HG03342 (cell line): ENCODE measurements around the gene CHST15.

Experiments used
- ATAC-seq: cut with Tn5 transposase; IDR thresholded peaks from one replicate; pipeline ENCODE4 v1.9.1; 2021; ENCODE audit warnings: mild to moderate bottlenecking, moderate library complexity; ENCODE audit not compliant: unreplicated experiment

CHST15 gene, protein sequence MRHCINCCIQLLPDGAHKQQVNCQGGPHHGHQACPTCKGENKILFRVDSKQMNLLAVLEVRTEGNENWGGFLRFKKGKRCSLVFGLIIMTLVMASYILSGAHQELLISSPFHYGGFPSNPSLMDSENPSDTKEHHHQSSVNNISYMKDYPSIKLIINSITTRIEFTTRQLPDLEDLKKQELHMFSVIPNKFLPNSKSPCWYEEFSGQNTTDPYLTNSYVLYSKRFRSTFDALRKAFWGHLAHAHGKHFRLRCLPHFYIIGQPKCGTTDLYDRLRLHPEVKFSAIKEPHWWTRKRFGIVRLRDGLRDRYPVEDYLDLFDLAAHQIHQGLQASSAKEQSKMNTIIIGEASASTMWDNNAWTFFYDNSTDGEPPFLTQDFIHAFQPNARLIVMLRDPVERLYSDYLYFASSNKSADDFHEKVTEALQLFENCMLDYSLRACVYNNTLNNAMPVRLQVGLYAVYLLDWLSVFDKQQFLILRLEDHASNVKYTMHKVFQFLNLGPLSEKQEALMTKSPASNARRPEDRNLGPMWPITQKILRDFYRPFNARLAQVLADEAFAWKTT

DNA sequence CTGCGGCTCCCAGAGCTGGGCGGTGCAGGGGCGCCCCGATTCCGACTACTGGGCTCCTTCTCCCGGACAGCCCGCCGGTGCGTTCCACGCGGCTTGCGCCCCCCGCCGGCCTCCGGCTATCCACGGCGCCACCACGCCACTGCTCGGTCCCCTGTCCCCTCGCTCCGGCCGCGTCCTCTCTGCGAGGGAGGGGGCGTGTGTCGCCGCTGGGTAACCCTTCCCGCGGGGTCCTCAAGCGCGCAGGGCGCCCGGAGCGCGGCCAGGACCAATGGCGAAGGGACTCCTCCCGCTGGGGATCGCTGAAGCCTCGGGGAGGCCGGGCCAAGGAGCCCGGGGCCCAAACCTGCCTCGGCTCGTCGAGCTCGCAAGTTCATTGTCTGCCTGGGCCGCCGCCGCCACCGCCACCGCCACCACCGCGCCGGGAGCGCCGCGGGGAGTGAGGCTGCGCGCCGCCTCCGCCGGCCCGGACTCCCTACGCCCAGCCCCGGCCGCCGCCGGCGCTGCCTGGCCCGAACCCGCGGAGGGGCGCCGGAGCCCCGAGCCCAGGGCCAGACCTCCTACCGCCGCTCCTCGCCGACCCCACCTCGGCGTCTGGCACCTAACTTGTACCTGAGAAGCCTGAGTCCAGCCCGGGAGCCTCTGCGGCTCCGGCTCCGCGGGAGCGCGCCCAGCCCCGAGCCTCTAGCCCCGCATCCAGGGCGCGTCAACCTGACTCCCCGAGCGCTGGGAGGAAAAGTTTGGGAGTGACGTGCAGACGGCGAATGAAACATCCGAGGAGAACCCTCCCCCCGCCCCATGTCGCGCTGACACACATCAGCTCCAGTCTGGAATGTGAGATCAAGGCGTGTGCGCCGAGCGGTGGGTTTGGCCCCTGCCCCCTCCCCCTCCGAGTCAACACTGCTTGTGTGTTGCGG, at the start of gene CHST15:
Gene CHST15, minus strand, starts transcription at position 739 of the 914 bp plus-strand sequence. CDS start 47,386 bp downstream, outside the sequence.
- ATAC-seq: no peak

DNA sequence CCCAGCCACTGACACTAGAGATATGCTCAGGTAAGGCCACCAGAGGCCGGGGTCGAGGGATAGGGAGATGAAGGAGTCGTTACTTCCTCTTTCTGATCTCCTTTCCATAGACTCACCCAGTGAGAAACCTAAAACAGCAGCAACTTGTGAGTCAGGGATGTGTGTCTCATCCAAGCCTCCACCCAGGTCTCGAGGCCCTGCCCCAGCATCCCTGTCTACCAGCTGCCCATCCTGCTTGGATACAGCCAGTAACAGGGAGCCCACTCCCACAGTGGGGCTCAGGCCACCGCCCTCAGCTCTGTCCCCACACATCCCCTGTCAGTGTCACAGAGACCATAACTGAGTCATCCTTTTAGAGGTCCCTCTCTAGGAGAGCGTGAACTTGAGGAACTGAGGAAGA, 49.6 kb upstream of the CHST15 start:
- no peak for ATAC-seq

DNA sequence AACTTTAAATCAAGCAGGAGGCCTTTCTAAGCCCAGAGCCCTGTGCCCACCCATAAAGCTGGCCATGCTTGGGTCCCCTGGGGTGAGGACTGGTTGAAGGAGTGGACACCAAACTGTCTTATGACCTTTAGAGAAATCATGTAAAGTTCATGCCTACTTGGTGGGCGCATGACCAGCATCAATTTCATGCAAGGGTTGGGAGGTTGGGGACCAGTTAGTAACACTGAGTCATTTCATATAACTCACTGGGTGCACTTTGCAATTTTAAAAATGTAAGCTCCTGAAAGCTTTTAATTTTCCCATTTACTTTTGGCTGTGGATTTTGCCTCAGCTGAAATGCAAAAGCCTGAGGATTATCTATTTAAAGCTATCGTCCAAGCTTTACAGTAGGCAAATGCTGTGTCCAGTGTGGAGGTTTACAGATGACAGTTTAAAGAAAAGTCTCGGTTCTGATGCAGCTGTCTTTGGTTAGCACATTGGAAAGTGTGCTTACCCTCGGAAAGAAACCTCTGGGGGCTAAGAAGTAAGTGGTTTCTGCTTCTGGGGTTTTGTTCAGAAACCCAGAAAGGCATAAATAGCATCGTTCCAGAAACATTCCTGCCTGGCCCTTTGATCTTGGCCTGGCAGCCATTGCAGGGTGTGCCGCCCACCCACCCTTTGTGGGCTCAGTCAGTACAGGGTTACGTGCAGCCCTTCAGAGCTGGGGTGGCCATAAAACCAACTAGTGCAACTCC, 48.8 kb upstream of the CHST15 start:
- ATAC-seq: no peak

DNA sequence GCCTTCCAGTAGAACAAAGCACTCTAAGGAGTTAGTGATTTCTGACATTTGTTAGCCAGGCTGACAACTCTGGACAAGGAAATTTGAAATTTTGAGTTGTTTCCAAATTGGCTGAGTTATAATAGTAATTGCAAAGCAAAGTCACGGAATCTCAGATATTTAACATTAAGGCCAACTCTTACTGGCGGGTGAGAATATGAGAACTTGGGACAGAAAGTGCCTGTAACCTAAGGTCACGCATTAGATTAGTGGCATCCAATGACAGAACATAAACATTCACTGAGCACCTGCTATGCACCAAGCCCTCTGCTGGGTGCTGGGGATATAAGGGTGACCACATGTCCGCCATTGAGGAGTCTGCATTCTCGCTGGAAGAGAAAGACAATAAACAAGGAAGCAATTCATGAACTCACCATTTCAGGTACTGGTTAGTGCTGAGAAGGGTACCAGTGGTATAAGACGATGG, 45.5 kb upstream of the CHST15 start:
- ATAC-seq: no peak

DNA sequence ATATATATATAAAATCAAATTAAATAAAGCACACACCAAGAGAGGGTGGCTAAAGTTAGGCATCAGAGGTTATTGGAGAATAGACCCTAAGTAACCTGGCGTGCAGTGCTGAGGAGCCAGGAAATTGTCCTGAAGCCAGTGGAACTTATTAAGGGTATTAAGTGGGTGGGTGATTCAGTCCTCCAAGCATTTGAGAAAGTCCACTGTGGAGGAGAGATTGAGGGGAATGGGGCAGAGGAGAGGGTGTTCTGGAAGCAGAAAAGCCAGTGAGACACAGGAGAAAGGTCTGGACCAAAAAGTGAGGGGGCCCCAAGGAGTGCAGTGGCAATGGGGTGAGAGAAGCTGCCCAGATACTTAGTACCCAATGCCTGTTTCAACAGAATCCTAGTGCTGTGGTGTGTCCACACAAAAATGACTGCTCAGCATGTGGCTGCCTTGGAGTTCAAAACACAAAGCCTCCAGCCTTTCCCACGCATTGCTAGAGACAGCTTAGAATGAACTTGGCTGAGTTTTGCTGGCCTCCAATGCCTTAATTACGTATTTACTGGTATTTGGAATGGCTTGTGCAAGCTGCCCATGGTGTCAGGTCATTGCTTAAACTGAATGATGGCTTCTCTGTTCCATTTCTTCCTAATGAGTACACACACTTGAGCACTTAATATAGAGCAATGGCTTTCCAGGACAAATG, 44.9 kb upstream of the CHST15 start:
- ATAC-seq: no peak

DNA sequence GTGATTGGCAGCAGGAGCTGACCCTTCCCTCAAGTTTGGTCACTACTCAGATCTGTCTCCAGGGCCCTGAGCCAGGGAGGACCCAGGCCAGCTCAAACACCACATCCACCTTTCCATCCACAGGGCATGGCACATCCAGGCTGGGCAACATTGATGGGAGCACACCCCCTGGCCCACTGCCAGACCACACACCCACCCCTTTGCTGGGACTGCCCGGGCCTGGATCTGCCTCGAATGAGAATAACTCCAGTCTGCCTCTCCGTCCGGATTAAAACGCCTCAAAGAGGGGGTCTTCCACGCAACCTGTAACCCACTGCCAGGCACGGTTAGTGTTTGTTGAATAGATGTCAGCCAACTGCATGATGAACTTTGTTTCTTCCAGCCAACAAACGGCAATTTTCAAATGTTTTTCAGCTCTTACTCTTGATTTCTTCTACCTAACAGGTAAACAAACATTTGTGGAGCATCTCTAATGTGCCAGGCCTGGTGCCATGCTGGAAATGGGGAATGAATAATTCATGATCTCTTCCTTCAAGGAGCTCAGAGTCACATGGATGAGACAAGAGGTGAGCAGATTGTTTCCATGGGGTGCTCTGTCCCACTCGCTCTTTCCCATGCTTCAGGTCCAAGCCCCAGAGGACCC, 41.0 kb upstream of the CHST15 start:
- no peak for ATAC-seq

DNA sequence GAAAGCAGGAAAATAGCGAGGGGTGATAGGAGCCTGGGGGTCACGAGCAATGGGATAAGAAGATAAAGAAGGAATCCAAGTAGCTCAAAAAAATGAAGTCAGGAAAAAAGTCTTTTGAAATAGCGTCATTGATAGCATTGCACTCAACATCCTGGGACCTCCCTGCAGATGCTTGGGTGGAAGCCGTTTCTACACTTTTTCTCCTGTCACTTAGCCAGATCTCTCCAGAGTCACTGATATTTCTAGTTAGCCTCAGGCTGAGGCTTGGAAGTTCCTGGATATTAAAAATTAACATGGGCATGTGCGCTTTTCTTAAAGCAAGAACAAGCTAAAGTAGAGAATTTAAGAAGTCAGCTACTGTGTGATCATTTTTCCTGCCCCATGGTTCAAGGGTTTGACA, 39.5 kb upstream of the CHST15 start:
- no peak for ATAC-seq

DNA sequence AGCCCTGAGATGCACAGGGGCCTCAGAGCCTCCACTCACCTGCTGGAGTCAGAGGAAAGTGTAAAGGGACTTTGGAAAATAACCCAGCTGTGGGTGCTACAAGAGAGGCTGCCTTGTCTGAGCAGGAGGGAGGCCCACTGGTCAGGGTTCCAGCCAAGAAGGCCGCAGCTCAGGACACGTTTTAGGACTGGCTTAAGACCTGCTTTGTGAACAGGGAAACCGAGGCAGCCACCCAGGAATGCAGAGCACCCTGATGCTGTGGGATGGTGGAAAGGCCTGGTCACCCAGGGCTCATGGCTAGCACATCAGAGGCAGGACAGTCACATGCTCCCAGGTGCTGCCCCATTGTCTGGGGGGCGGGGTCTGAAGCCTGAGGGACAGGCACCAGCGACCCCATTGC, 38.9 kb upstream of the CHST15 start:
- no peak for ATAC-seq

DNA sequence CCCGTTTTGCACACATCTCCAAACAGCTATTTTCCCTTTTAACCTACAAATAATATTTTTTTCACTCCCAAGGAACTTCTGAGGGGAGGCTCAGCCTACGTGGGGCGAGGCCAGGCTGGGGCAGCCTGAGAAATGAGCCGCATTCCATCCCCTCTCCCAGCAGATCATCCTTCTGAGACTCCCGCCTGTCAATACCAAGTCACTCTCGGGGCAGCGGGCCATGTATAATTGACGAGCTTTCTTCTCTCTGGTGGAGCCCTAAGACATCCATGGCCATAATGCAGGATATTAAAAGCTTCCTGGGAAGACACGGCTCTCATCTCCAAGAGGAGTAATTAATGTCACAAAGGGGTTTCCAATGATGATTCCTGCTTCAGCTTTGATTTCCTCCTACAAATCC, 37.8 kb upstream of the CHST15 start:
- ATAC-seq: no peak

DNA sequence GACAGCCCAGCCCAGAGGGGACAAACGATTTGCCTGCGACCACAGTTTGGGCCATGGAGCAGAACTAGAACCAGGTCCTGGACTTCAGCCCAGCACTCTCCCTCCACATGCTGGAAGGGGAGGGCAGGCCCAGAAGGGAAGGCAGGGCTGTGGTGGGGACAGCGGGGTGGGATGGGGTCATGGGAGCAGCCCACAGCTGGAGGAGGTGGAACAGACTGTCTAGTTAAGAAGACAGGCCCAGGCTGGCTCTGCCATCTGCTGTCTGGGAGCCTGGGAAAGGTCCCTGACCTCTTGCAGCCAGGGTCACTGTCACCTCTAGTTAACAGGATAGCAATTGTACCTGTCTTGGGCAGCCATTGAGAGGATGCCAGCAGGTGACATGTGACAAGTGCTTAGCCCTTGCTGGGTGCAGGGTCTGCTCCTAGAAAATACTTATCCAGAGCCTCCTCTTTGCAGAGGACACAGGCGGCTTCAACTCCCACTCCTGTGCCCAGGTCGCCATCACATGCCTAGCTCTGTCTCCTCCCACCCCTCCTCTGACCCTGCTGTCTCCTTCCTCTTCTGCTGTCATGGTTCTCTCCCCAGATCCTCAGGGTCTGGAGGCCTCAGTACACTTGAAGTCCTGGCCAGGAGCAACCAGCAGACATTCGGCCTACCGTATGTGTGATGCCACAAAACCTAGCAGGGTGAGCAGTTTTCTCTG, 37.0 kb upstream of the CHST15 start:
- ATAC-seq: no peak

DNA sequence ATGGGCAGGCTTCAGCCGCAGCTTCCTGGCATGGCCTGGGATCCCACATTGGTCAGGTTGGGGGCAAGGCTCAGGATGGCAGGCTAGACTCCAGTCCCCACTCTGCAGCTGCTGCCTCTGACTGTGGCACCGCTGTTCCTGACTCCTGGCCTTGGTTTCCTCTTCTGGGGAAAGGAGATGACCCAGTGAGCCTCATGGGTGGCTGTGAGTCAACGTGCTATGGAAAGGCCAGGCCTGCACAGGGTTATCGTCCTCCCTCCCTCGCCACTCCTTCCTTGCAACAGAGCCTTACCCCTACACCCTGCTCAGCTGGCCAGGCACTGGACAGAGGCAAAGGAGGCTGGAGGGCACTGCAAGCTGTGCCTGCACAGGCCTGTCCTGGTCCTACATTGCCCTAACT, 36.1 kb upstream of the CHST15 start:
- ATAC-seq: no peak

DNA sequence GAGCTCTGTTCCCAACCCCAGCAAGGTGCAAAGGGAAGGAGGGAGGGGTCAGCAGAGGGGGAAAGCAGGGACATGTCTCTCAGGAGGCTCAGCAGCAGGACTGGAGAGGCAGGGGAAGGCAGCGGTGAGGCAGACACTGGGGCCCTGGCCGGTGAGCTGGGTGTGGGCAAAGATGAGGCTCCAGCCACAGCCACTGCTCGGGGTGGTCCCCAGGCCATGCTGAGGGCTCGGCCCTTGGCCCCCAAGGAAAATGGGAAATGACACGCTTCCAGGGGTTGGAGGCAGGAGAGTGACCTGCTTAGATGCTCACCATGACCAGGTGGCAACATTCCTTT, 35.4 kb upstream of the CHST15 start:
- no peak for ATAC-seq

DNA sequence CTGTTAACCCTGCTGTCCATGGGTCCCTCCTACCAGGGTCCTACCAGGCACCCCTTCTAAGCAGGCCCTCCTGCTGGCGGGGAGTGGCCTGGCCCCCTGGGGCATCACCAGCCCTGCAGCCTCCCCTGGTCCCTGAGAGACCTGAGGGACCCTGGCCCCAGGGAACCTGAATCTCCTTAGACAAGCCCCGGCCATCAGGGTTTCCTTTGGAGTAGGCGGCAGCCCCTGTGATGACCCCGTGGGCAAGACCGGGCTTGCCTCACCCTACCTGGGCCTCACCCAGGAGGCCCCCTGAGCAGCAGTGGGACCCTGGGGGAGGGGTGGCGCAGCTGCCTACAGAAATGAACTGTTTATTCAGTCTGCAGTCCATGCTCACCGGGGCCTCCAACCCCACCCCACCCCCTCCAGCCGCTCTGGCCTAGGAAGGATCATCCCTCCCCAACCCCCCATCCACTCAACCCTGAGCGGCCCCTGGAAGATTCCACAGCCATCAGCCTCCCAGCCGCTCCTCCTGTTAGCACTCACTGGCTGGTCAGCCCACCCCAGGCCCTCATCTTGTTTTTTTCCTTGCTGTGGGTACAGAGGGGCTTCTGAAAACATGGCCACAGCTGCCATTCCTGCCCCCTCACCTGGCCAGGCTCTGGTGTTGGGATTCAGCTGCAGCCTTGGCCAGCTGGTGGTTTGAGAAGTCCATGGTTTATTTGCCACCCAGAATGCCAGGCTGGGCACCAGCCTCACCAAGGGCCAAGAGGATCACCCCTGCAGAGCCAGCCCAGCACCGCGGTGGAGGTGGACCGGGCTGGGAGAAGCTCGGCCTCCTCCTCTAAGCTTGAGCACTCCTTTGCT, 34.8 kb upstream of the CHST15 start:
- ATAC-seq: no peak

DNA sequence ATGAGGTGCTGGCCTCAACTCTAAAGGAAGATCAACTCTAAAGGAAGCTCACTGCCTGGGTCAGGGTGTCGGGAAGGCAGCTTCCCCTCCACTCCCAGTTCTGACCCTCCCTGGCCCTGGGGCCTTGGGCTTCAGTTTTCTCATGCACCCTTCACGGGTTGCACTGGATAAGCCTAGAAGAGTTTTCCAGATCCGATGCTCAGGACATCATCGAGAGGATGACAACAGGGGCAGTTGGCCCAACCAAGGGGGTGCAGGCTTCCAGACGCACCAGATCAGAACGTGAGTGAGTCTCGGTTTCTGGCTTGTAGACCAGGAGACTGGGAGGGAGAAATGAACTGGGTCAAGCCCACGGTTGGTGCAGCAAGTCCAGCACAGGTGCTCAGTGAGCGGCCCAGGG, 34.2 kb upstream of the CHST15 start:
- ATAC-seq: no peak

DNA sequence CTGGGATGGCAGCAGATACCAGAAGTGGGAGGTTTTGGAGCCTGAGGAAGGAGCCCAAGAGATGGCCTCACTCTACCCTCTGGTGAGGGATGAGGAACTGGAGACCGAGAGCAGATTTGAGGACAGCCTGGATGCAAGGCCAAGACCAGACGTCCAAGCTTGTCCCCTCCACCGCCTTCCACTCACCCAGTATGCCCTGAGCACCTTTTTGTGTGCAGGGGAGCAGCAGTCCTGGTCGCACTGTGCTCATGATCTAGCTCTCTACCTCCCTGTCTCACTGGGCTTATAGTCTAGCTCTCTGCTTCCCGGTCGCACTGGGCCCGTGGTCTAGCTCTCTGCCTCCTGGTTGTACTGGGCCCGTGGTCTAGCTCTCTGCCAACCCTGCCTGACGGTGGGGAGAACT, 33.6 kb upstream of the CHST15 start:
- no peak for ATAC-seq

DNA sequence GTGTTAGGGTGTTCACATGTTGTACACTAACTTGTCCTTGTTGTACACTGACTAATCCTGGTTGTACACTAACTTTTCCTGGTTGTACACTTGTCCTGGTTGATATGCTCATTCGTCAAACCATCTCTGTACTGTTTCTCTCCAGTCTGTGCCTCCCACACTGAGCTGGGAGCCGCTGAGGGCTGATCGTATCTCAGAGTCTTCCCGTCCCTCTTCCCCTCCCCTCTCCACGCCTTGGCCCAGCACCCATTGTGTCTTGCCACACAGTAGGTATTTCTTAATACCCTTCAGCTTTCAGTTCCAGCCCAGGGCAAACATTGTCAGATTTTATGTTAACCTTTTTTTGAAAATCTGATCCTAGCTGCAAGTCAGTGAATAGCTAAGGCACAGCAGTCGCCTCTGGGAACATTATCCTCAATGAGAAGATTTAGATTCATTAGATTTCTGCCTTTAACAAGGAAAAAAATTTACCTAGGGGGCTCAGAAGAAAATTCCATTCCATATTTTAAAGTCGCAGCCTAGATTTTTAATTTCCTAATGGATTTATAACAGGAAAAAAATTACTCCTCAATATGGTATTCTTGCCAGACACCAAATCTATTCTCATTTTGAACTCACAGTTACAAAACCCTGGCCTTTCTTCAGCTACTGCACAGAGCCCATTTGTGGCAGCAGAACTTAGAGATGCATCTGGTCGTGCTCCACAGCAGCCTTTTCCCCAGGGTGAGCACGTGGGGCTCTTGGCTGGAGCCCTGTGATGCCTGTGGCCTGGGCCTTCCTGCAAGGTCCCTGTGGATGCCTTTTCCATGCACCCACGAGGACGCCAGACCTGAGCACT, 33.0 kb upstream of the CHST15 start:
- no peak for ATAC-seq

DNA sequence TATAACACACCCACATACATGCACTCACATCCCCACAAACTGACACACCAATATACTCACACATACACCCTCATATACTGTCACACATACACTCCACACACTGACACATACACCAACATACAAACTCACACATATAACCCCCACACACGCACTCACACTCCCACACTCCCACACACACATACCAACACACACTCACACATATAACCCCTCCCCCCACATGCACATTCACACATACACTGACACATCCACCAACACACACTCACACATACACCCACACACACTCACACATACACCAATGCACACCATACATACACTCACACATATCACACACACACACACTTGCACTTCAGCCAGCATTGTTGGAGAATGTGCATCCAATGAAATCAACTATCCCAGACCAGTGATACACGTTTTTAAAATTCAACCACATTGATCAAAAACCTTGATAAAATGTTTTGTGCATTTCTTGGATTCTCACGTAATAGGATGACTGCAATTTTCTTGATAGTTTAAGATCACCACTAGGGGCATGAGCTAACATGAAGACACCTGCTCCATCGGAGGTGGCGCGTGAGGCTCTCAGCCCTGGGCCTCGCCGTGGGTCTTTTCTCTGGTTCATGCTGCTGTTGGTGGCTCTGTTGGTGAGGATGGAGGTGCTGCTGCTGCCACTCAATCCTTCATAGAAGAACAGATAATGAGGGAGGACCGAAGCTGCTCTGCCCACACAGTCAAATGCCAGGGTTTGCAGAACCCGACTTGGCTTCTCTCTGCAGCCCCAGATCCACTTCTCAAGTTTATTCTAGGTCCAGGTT, 32.1 kb upstream of the CHST15 start:
- ATAC-seq: no peak
